ENCODE results near the gene FAM3C.
"Not testable (repeated sequence)": the region's sequence is repeated elsewhere in the genome, so short reads cannot be mapped to it uniquely, and the experiment has no call there.

FAM3C gene, protein sequence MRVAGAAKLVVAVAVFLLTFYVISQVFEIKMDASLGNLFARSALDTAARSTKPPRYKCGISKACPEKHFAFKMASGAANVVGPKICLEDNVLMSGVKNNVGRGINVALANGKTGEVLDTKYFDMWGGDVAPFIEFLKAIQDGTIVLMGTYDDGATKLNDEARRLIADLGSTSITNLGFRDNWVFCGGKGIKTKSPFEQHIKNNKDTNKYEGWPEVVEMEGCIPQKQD

GRCh38 chr7:121395961-121396757, at the start of gene FAM3C:
TSS of gene FAM3C (minus strand) at chr7:121396308. CDS start at chr7:121382969, 13,339 bp downstream.
- peak; percentile 70 for DNase-seq

- no peak for DNase-seq
Measured at GRCh38 chr7:121442845-121443244, 46.7 kb upstream of the FAM3C start.

DNA sequence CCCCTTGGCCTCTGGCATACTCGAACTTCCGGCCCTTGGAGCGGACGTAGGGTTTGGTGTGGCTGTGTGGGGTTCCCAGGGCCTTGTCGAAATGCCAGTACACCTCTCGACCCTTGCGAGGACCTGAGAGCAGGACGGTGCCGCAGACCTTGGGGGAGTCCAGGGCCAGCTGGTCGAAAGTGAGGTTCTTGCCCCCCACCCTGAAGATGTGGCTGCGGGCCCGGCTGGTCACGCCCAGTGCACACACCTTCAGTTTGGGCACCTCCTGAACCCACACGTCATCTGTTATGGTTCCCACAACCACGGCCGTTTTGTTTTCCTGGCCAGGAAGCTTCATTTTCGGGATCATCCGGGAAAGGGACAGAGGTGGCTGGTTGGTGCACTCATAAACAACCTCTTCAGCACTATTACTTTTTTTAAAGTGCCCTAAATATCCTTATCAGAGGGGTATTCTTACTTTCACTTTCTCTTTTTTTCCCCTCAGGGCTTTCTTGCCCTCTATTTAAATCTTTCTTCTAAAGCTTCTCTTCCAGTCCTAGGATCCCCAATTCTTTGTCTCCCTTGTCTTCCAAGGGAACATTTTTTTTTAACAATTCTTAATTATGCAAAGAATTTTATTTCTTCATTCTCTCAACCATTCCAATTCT, 44.9 kb upstream of the FAM3C start:
- DNase-seq = no peak

DNA sequence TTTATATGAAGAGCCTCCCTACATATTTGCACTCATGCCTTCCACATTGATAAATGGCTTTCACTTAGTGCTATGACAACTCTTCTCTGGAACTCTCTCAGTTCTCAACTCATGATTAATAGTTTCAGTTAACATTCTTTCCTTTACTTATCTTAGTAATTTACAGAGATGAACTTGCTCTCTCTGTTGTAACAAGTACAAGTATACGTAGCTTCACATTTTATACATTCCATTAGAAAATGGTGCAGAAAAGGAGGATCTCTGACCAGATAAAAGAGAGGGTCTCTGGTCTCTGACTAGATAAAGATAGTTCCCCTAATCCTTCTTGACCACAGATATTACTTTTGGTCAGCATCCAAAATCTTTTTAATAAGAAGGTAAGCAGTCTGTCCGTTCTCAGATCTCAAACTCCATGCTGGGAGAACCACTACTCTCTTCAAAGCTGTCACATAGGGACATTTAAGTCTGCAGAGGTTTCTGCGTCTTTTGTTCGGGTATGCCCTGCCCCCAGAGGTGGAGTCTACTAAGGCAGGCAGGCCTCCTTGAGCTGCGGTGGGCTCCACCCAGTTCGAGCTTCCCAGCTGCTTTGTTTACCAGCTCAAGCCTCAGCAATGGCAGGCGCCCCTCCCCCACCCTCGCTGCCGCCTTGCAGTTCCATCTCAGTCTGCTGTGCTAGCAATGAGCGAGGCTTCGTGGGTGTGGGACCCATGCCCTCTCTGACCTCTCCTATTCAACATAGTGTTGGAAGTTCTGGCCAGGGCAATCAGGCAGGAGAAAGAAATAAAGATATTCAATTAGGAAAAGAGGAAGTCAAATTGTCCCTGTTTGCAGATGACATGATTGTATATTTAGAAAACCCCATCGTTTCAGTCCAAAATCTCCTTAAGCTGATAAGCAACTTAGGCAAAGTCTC, 42.2 kb upstream of the FAM3C start:
- not testable (repeated sequence) for DNase-seq

DNA sequence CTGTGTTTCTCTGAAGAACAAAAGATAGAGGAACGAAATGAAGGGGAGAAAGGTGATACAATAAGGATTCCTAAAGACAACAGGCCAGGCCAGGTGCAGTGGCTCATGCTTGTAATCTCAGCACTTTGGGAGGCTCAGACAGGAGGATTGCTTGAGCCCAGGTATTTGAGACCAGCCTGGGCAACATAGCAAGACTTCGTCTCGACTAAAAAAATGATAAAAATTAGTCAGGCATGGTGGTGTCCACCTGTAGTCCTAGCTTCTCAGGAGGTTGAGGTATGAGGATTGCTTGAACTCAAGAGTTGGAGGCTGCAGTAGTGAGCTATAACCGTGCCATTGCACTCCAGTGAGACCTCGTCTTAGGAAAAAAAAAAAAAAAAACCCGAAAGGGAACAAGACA, 41.4 kb upstream of the FAM3C start:
- no peak for DNase-seq

- no peak for DNase-seq
Measured at GRCh38 chr7:121436688-121437087, 40.6 kb upstream of the FAM3C start.

DNA sequence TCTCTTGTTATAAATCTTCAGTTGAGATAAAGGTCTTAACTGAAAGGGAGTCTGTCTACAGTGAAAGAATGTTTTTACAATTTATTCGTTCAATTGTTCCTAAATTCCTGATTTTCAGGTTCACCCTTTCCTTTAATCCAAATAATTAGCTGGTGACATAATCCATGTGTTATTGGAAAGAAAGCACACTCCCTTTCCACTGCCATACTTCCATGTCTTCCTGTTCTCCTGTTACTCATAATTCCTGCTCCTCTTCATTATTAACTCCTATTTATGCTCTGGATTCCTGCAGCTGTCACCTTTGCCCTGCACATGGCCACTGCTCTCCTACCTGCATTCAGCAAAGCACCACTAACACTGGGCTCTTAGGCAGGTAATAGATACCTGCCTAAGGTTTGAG, 40.0 kb upstream of the FAM3C start:
- no peak for DNase-seq

DNA sequence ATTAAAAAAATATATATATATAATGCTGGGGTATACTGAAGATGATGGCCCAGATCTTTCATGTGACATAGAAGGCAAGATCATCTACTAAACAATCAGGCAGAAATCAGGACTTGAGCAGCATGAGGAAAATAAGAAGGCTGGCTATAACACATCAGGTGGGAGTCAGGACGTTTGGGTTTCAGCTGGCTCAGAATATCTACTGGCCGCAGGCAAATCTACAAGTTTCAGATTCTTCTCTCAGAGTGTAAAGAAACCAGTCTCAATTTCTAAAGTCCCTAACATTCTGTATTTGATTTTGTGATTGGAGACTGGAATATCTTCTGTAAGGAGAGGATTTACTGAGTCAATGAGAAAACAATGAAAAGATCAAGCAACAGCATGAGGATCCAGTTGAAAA, 37.7 kb upstream of the FAM3C start:
- DNase-seq = no peak

DNA sequence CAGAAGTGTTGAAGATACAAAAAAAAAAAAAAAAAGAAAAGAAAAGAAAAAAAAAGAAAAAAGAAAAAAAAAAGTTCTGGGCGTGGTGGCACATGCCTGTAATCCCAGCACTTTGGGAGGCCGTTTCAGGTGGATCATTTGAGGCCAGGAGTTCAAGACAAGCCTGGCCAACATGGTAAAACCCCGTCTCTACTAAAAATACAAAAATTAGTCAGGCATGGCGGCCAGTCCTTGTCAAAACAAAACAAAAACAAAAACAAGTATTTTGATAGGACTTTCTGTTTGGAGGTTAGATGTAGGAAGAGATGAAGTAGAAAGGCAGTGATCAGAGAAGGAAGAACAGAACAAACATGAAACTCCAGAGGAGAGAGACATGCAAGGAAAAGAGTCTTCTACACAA, 36.4 kb upstream of the FAM3C start:
- not testable (repeated sequence) for DNase-seq

DNA sequence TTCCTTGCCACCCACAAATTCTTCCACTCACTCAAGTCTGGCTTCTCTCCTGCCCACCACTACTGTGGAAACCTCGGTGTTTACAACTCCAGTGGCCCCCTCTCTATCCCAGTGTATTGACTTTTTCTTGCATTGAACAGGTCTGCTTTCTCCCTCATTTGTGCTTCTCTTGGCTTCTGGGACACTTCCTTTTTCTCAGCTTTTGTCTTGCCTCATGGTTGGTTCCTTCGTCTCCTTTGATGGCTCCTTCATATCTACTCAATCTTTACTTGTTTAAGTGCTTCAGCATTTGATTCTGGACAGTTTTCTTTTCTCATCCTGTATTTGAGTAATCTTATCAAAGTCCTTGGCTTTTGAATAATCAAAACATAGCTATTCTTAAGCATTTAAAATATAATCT, 35.9 kb upstream of the FAM3C start:
- DNase-seq = no peak

DNA sequence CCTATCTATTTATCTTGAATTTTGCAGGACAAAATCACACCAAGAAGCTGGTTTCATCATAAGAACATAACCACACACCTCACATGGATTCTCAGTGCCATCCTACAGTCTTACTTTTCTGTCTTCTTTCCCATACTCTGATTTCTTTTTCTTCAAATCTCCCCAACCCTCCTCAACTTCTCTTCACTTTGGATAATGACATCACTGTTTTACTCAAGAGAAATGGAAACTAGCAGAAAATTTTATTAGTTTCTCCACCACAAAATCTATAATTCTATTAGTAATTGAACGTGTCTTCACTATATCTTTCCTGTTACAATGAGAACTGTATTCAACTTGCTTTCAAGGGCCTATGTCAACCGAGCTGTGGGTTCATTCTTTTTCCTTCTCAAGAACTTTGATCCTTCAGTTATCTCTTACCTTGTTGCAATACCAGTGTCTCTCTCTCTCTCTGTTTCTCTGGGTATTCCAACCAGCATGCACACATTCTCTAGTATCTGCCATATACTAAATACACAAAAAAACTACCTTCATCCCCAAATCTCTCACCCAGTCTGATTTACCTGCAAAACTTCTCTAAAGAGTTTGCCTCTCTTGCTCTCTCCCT, 35.4 kb upstream of the FAM3C start:
- DNase-seq = no peak

GRCh38 chr7:121430558-121430957, 34.5 kb upstream of the FAM3C start:
- DNase-seq = no peak

DNA sequence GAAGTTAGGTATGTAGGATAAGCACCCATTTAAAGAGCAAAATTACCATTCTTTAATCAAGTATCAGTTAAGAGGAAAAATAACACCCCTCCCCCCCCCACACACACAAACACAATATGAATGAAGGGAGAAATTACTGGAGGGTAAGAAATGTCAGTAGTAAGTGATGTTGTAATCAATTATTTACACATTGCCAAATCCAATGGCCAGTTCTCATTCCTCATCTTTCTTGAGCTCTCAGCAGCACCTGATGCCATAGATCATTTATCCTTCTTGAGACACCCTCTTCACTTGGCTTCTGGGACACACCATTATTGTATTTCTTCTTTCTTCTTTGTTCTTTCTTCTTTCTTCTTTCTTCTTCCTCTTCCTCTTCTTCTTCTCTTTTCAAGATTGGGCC, 33.7 kb upstream of the FAM3C start:
- DNase-seq = no peak

- no peak for DNase-seq
Measured at GRCh38 chr7:121428855-121429489, 32.9 kb upstream of the FAM3C start.

- not testable (repeated sequence) for DNase-seq
Measured at GRCh38 chr7:121421743-121422142, 25.6 kb upstream of the FAM3C start.

- no peak for DNase-seq
Measured at GRCh38 chr7:121420976-121421375, 24.9 kb upstream of the FAM3C start.

- no peak for DNase-seq
Measured at GRCh38 chr7:121419201-121420148, 23.4 kb upstream of the FAM3C start.

DNA sequence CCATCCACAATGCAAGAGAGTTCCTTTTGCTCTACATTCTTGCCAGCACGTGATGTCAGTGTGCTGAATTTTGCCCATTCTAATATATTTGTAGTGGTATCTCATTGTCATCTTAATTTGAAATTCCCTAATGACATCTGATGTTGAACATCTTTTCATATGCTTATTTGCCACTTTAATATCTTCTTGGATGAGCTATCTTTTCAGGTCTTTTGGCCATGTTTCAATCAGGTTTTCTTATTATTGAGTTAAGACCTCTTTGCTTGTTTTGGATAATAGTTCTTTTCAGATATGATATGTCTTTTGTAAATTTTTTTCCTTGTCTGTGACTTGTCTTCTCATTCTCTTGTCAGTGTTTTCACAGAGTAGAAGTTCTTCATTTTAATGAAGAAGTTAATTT, 20.4 kb upstream of the FAM3C start:
- DNase-seq = no peak

DNA sequence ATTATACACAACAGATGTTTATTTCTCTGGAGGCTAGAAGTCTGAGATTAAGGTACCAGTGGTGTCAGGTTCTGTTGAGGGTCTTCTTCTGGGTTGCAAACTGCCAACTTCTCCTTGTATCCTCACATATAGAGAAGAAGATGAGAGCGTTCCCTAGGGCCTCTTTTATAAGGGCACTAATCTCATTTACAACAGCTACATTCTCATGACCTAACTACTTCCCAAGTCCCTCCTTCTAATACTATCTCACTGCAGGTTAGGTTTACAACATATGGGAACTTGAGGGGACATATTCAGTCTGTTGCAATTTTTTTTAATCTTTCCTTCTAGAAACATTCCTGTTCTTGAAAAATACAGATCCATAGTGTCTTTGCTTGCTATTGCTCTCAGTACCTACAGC, 18.3 kb upstream of the FAM3C start:
- DNase-seq = no peak

DNA sequence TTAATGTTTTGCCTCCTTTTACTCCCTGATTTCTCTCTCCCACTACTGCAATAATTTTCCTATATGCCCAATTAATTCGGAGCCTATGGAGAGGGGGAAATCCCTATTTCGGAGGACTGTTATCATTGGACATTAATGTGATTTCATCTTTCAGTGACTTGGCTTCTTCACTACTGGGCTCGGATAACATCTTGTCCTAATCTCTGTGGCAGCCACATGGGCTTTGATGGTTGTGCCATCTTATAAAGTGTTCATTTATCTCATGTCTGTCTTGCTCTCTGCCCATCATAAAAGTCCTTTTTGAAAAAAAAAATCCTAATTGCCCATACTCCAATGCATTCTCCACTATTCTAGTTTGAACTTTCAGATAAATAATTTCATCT, 15.5 kb upstream of the FAM3C start:
- DNase-seq = no peak

Measured in DMS79 treated with DMSO at 0.1 percent for 48 hours (cell line).